Stimulated activated CD4-positive, alpha-beta T cell treated with anti-CD3 and anti-CD28 coated beads, Interleukin-12 subunit alpha, Interleukin-12 subunit beta, amount 100 ng/mL, for 48 hours (primary cell): ENCODE measurements around the gene DICER1.
A peak's percentile ranks its signal among the peaks of the same experiment; 100 is the strongest.
"Not testable (repeated sequence)": the region's sequence is repeated elsewhere in the genome, so short reads cannot be mapped to it uniquely, and the experiment has no call there.

Experiments
- DNase-seq, 3 donors: peaks; one replicate each; pipeline ENCODE4 v3.0.0-alpha.2; 2020; ENCODE audit warnings: low read depth in 2 of 3, low spot score in 1 of 3

Gene DICER1

GRCh38 chr14:95157327-95158189 is at the start of gene DICER1:
Gene DICER1 (minus strand): TSS chr14:95157529. CDS start chr14:95133458, 24,071 bp downstream.
- DNase-seq: peak; percentile 90 to 96 (median 92)

GRCh38 chr14:95206534-95206933 is 49.2 kb upstream of the DICER1 start:
- DNase-seq: no peak

GRCh38 chr14:95204705-95205104 is 47.4 kb upstream of the DICER1 start:
- DNase-seq: no peak

- DNase-seq: not testable (repeated sequence)
Measured at GRCh38 chr14:95201745-95202144, 44.4 kb upstream of the DICER1 start.

GRCh38 chr14:95200404-95200803 is 43.1 kb upstream of the DICER1 start:
- DNase-seq: no peak

GRCh38 chr14:95199298-95199983 is 42.1 kb upstream of the DICER1 start:
- no peak for DNase-seq

GRCh38 chr14:95198320-95198719 is 41.0 kb upstream of the DICER1 start:
- no peak for DNase-seq

GRCh38 chr14:95197551-95197950 is 40.2 kb upstream of the DICER1 start:
- DNase-seq: no peak

GRCh38 chr14:95196826-95197545 is 39.7 kb upstream of the DICER1 start:
- no peak for DNase-seq

- DNase-seq: peak in 1 of 3 donors; percentile 20
Measured at GRCh38 chr14:95196268-95196667, 38.9 kb upstream of the DICER1 start.

GRCh38 chr14:95195031-95195430 is 37.7 kb upstream of the DICER1 start:
- no peak for DNase-seq

GRCh38 chr14:95193081-95193480 is 35.8 kb upstream of the DICER1 start:
- DNase-seq: no peak

GRCh38 chr14:95192311-95192710 is 35.0 kb upstream of the DICER1 start:
- DNase-seq: no peak

- no peak for DNase-seq
Measured at GRCh38 chr14:95191445-95192199, 34.3 kb upstream of the DICER1 start.

GRCh38 chr14:95190857-95191256 is 33.5 kb upstream of the DICER1 start:
- DNase-seq: no peak

- DNase-seq: no peak
Measured at GRCh38 chr14:95190346-95190840, 33.1 kb upstream of the DICER1 start.

GRCh38 chr14:95189367-95190132 is 32.2 kb upstream of the DICER1 start:
- no peak for DNase-seq

GRCh38 chr14:95188380-95188779 is 31.1 kb upstream of the DICER1 start:
- no peak for DNase-seq

- DNase-seq: no peak
Measured at GRCh38 chr14:95185767-95186392, 28.6 kb upstream of the DICER1 start.
